Colonic mucosa (tissue), 4 donors: Measurements from ENCODE around the gene COLQ. TPM values are rescaled to one million over a fixed set of nuclear protein-coding genes. Genes with fewer than 3 reads are reported as not detected.
"Not testable (repeated sequence)": the region's sequence is repeated elsewhere in the genome, so short reads cannot be mapped to it uniquely, and the experiment has no call there.

Experiments
- DNase-seq: peaks from one replicate; pipeline ENCODE4 v3.0.0-alpha.2; 2020
- H3K27ac ChIP-seq: fragments of 200-600 bp; one replicate; pipeline ENCODE4 v1.8.0; 2021
- H3K27me3 ChIP-seq: fragments of 200-600 bp; one replicate; pipeline ENCODE4 v1.8.0; 2021
- H3K36me3 ChIP-seq: fragments of 200-600 bp; one replicate; pipeline ENCODE4 v1.8.0; 2021
- H3K4me1 ChIP-seq: fragments of 200-600 bp; one replicate; pipeline ENCODE4 v1.8.0; 2021; ENCODE audit warnings: mild to moderate bottlenecking
- H3K4me3 ChIP-seq: fragments of 200-600 bp; one replicate; pipeline ENCODE4 v1.8.0; 2021
- H3K9ac ChIP-seq, 2 donors: one replicate each; pipeline ENCODE4 v1.7.0; 2013; ENCODE audit warnings: control low read depth in 2 of 2, low read depth in 2 of 2, low read length in 2 of 2
- H3K9me3 ChIP-seq: fragments of 200-600 bp; one replicate; pipeline ENCODE4 v1.8.0; 2021
- intact Hi-C: fragments of 100-400 bp; cut with DNase I; formaldehyde crosslinking; loops from one replicate; pipeline ENCODE4 v1.14.1; 2022
- total RNA-seq, 2 donors: library from RNA; stranded (reverse); fragmentation: NEBNext Ultra II Directional in 1 of 2; extraction: Animal tissue kit (Norgen Biotek cat#: 25700) in 1 of 2; gene quantifications; one replicate each; pipeline ENCODE4 v1.2.1, GENCODE V29; 2021
- TF ChIP-seq, protein P1 (sequence below): fragments of 200-600 bp; IDR thresholded peaks from one replicate; pipeline ENCODE4 v1.8.0; 2022; ENCODE audit warnings: antibody characterized with exemption, mild to moderate bottlenecking
- donor health status: healthy.
- donor health status: DM: no; HTN: no; CAD: no.
- donor health status: DM: no; HTN: no; CAD: no.

Gene COLQ
- total RNA-seq, 2 donors from 2014 or later: 0.79 to 0.85 TPM

DNA sequence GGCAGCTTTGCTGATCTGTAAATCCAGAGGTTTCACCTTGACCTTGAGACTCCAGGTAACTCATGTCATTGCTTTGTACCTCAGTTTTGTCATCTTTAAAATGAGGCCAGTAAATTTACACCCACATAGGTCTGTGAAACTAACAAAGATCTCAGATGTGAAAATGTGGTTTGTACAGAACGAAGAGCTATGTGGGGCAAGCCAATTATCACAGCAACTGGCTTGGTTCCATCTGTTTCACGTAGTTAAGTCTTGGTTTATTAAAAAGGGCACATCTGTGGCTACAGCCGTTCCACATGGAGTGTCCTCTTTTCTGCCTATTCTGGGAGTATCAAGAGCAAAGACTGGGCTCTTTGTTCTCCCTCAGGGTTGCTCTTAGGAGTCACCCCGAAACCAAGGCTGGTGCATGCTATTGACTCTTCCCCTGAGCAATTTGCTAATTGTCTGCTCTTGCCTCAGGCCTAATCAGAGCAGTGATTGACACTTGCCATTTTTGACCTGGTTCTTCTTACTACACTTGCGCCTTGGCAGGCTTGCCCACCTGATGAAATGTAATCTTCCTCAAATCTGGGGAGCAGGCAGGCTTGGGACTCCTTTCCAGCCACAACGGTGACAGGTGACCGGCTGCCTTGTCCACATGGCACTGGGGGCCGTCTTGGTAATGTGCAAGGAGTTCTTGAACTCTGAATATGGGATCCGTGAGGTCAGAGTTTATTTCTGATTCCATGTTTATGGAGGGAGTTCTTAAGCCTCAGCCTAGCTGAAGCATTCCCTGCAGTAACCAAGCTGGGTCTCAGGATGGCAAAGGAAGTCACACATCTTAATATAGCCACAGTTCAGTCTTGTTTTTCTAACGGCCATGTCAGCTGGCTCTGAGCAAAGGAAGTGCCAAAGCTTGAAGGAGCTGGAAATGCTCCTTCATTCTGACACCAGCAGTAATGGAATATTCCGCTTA is 54.0 kb downstream of the COLQ start:
- Histone ChIP-seq H3K9me3 (no peaks in the 10 kb centered on the region), H3K27ac (no peak overlapping the region), H3K4me3 (no peak overlapping the region), H3K9ac (no peak overlapping the region), H3K36me3 (no peaks in the 10 kb centered on the region), H3K4me1 (no peaks in the 10 kb centered on the region), H3K27me3 (no peaks in the 10 kb centered on the region)
- no peak for DNase-seq
- intact Hi-C loops: no loop called here
- TF ChIP-seq, protein P1, sequence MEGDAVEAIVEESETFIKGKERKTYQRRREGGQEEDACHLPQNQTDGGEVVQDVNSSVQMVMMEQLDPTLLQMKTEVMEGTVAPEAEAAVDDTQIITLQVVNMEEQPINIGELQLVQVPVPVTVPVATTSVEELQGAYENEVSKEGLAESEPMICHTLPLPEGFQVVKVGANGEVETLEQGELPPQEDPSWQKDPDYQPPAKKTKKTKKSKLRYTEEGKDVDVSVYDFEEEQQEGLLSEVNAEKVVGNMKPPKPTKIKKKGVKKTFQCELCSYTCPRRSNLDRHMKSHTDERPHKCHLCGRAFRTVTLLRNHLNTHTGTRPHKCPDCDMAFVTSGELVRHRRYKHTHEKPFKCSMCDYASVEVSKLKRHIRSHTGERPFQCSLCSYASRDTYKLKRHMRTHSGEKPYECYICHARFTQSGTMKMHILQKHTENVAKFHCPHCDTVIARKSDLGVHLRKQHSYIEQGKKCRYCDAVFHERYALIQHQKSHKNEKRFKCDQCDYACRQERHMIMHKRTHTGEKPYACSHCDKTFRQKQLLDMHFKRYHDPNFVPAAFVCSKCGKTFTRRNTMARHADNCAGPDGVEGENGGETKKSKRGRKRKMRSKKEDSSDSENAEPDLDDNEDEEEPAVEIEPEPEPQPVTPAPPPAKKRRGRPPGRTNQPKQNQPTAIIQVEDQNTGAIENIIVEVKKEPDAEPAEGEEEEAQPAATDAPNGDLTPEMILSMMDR: no peak

DNA sequence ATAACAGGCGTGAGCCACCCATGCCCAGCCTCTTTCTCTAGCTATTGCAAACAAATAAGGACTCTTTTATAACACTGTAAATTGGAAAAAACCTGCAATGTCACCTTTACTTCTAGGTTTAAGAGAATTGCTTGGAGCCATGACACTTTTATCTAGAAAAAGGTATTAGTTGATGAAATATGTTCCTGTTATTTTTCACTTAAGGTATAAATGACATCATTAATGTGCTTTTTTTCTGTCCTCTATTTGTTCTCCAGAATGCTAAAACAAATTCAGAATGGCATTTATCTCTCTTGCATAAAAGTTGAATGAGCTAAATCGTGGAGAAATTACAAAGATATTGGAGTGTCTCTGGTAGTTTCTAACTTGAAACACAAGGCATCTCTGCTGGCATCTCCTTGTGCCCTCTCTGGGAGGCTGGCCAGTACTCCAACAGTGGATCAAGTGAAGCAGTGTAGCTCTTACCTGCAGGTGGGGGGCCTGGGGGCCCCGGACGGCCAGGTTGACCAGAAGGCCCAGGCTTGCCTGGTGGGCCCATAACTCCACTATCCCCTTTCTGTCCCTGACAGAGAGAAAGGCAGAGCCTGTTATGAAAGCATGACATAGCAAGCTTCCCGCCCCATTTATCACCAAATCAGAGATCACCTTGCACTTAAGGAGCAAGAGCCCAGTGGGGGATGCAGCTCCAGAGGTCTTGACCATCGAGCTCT is 55.5 kb downstream of the COLQ start:
- no peak for DNase-seq
- H3K4me1 ChIP-seq: no peaks in the 10 kb centered on the region
- H3K9ac ChIP-seq: no peak overlapping the region
- H3K36me3 ChIP-seq: no peaks in the 10 kb centered on the region
- H3K27me3 ChIP-seq: no peaks in the 10 kb centered on the region
- no peaks in the 10 kb centered on the region for H3K9me3 ChIP-seq
- H3K4me3 ChIP-seq: no peak overlapping the region
- intact Hi-C loops: no loop called here
- TF ChIP-seq, protein P1: no peak
- no peak overlapping the region for H3K27ac ChIP-seq

DNA sequence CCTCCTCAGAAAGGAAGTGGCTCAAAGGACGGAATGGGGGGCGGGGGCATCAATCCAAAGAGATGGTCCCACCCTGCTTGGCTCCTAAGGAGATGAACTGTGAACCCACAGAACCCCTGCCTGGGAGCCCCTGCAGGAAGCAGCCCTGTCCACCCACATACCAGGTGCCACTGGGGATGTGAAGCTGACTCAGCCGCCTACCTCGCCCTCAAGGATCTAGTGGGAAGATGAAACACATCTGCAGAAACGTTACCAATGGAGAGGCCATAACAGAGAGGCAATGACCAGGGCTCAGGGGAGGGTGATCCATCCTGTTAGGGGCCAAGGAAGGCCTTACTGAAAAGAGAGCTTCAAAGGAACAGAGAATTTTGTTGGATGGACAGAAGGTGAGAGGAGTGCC is 59.1 kb downstream of the COLQ start:
- H3K27me3 ChIP-seq: no peaks in the 10 kb centered on the region
- TF ChIP-seq, protein P1: no peak
- no peaks in the 10 kb centered on the region for H3K4me1 ChIP-seq
- intact Hi-C loops: no loop called here
- H3K27ac ChIP-seq: no peak overlapping the region
- H3K4me3 ChIP-seq: no peak overlapping the region
- no peaks in the 10 kb centered on the region for H3K9me3 ChIP-seq
- no peak overlapping the region for H3K9ac ChIP-seq
- DNase-seq: no peak
- H3K36me3 ChIP-seq: no peaks in the 10 kb centered on the region

DNA sequence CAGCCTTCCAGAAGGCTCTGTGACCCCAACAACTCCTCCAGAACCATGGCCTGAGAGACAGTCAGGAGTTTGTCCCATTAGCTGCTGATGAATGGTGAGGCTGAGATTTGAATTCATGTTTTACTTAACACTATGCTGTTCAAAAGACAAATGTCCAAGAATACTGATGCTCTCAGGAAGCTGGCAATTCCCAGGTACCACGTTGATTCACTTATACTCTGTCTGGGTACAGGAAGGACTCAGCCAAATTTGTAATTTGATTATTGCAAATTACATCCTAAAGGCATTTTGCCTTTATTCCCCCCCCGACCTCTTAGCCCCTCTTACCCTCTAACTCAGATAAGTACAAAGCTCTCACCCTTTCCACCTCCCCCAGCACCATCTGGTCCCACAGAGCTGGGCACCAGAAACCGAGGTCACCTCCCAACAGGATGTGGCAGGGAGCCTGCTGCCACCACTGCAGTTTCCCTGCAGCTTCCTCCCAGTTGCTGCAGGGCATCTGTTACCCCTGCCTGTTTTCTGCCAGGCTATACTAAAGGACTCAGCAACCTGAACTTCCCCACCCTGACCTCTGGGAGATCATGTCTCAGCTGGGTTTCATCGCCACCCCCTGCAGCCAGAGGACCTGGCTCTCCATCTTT is 60.5 kb downstream of the COLQ start:
- DNase-seq: no peak
- Histone ChIP-seq H3K4me3 (no peak overlapping the region), H3K36me3 (no peaks in the 10 kb centered on the region), H3K27me3 (no peaks in the 10 kb centered on the region), H3K9me3 (no peaks in the 10 kb centered on the region), H3K27ac (no peak overlapping the region), H3K9ac (no peak overlapping the region), H3K4me1 (no peaks in the 10 kb centered on the region)
- intact Hi-C loops: no loop called here
- TF ChIP-seq, protein P1: no peak

DNA sequence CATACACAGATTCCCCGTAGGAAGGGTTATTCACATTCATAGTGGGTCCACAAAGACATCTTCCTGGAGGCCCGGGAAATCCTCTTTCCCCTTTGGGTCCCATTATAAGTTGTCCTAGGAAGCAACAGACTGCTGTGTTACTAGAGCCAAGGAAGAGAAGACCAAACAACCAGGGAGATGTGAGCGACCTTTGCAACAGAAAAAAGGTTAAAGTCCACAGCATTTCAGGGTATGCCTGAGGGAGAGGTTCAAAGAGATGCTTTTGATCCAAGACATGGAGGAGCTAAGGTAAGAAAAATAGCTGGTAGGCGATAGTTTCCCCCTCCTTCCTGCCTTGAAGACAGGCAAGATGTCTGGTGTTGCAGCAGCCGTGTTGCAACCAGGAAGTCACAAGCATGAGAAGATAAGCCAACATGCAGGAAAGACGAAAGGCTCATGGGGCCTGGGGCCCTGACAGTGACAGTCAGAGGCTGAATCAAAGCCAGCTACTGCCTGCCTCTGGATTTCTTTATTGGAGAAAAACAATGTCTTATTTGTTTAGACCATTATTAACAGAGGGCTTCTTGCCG is 63.2 kb downstream of the COLQ start:
- TF ChIP-seq, protein P1: no peak
- H3K9ac ChIP-seq: no peak overlapping the region
- intact Hi-C loops: no loop called here
- no peaks in the 10 kb centered on the region for H3K9me3 ChIP-seq
- DNase-seq: no peak
- H3K27me3 ChIP-seq: no peaks in the 10 kb centered on the region
- no peaks in the 10 kb centered on the region for H3K4me1 ChIP-seq
- no peak overlapping the region for H3K4me3 ChIP-seq
- no peaks in the 10 kb centered on the region for H3K36me3 ChIP-seq
- H3K27ac ChIP-seq: no peak overlapping the region

DNA sequence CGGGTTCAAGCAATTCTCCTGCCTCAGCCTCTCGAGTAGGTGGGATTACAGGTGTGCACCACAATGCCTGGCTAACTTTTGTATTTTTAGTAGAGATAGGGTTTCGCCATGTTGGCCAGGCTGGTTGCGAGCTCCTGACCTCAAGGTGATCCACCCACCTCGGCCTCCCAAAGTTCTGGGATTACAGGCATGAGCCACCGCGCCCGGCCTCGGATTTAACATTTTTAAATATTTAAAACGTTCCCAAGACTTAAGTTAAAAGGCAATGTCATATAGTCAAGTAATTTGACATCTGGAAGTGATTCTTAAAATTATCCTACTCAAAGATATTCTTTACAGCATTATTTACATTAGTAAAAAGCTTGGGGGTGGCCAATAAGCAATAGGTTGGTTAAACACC is 64.6 kb downstream of the COLQ start:
- H3K36me3 ChIP-seq, H3K9ac ChIP-seq, H3K27me3 ChIP-seq, intact Hi-C loops, H3K4me1 ChIP-seq, DNase-seq, H3K4me3 ChIP-seq, H3K27ac ChIP-seq, H3K9me3 ChIP-seq: not testable (repeated sequence)
